H1 (cell line): ENCODE measurements around the gene SLC25A38. TPM values are rescaled to one million over a fixed set of nuclear protein-coding genes. Genes with fewer than 3 reads are reported as not detected.
A peak's percentile ranks its signal among the peaks of the same experiment; 100 is the strongest.

Experiments used
- BACH1 ChIP-seq: IDR thresholded peaks from 2 replicates; pipeline ENCODE4 v1.6.1; 2012; ENCODE audit warnings: low read length, improper control_type of control experiment
- HDAC6 ChIP-seq: IDR thresholded peaks from one replicate; pipeline ENCODE4 v1.7.1; 2012; ENCODE audit warnings: low read depth, mild to moderate bottlenecking, inconsistent platforms, low read length, moderate library complexity
- JUN ChIP-seq: IDR thresholded peaks from 2 replicates; pipeline ENCODE4 v1.6.1; 2011; ENCODE audit warnings: low read depth, mild to moderate bottlenecking, improper control_type of control experiment, low read length
- MAFK ChIP-seq: IDR thresholded peaks from 2 replicates; pipeline ENCODE4 v1.6.1; 2012; ENCODE audit warnings: low read depth, mild to moderate bottlenecking, improper control_type of control experiment, low read length
- PHF8 ChIP-seq: fragments of 200-600 bp; sonication (generic); conservative IDR thresholded peaks from 2 replicates; pipeline ENCODE4 v1.7.1; 2012; ENCODE audit warnings: low read depth, mild to moderate bottlenecking, inconsistent platforms, low read length, moderate library complexity
- POU5F1 ChIP-seq: IDR thresholded peaks from 2 replicates; pipeline ENCODE4 v1.6.1; 2011; ENCODE audit warnings: low read depth, mild to moderate bottlenecking, low read length, moderate library complexity
- RBBP5 ChIP-seq: IDR thresholded peaks from 2 replicates; pipeline ENCODE4 v1.7.1; 2012; ENCODE audit warnings: low read depth, mild to moderate bottlenecking, inconsistent platforms, low read length, moderate library complexity, borderline replicate concordance
- RNF2 ChIP-seq: fragments of 200-900, 300-1000 bp; sonication (generic); IDR thresholded peaks from 2 replicates; pipeline ENCODE4 v1.7.1; 2016; ENCODE audit warnings: borderline replicate concordance, low read depth, mild to moderate bottlenecking, antibody characterized with exemption, low read length; ENCODE audit not compliant: poor library complexity, severe bottlenecking; ENCODE audit errors: missing control alignments
- SIRT6 ChIP-seq: IDR thresholded peaks from one replicate; pipeline ENCODE4 v1.7.1; 2012; ENCODE audit warnings: low read length, inconsistent platforms
- SP1 ChIP-seq: IDR thresholded peaks from 2 replicates; pipeline ENCODE4 v1.6.1; 2011; ENCODE audit warnings: low read depth, low read length
- SP2 ChIP-seq: IDR thresholded peaks from 2 replicates; pipeline ENCODE4 v1.6.1; 2012; ENCODE audit warnings: mild to moderate bottlenecking, low read length, inconsistent platforms
- SP4 ChIP-seq: IDR thresholded peaks from 2 replicates; pipeline ENCODE4 v1.6.1; 2012; ENCODE audit warnings: low read length, inconsistent platforms
- SRF ChIP-seq: IDR thresholded peaks from 2 replicates; pipeline ENCODE4 v1.6.1; 2011; ENCODE audit warnings: mild to moderate bottlenecking, low read depth, low read length, moderate library complexity
- TBP ChIP-seq: IDR thresholded peaks from 2 replicates; pipeline ENCODE4 v1.6.1; 2011; ENCODE audit warnings: low read depth, low read length, improper control_type of control experiment
- polyA plus RNA-seq, 7 experiments: library from polyadenylated mRNA; depleted of rRNA in 3 of 7; stranded (reverse) in 5 of 7; unstranded in 2 of 7; fragments of >200 nt in 5 of 7; fragments of 200-250 nt in 2 of 7; gene quantifications; 1 replicate in 5 of 7; 2 replicates in 1 of 7; 4 replicates in 1 of 7; pipeline versions ENCODE4 v1.2.1 to v1.2.3, GENCODE V29; 2011 to 2013; ENCODE audit warnings: missing spikeins in 2 of 7, mixed read lengths in 2 of 7
- total RNA-seq: library from RNA; stranded (reverse); fragmentation: NEBNext Ultra II Directional; extraction: Animal tissue kit (Norgen Biotek cat#: 25700); gene quantifications from 2 replicates; pipeline ENCODE4 v1.2.1, GENCODE V29; 2021
- TF ChIP-seq, protein P1 (sequence below): IDR thresholded peaks from 2 replicates; pipeline ENCODE4 v1.6.1; 2012; ENCODE audit warnings: inconsistent platforms

The SLC25A38 gene
- total and polyA plus RNA-seq, 2 of the 8 experiments (the other 6 are each of a cell fraction or from before 2014, with no cell fraction given): 41.2 to 45.8 TPM

DNA sequence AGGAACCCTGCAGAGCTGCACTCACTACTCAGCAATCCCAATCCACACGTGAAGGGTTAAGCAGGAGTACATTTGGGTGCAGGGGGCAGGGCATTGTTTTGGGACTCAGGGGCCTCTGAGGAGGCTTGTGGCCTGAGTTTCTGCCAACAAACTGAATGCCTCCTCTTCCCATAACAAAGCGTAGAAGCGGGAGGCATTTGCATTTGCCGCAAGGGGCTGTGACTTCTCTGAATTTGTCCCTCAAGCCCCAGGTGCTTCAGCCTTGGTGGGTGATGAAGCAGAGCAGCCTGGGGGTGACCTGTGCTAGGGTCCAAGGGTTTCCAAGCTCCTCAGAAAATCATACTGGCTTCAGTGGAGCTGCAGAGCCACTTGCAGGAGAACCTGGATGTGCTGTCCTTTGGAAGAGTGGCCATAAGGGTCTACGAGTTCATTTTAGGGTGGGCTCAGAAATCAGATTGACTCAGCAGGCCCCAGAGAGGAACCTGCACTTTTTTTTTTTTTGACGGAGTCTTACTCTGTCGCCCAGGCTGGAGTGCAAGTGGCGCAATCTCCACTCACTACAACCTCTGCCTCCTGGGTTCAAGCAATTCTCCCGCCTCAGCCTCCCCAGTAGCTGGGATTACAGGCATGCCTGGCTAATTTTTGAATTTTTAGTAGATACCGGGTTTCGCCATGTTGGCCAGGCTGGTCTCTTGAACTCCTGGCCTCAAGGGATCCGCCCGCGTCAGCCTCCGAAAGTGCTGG, 21.9 kb downstream of the SLC25A38 start (continued):
- TF ChIP-seq RNF2 (no peak), RBBP5 (peak; percentile 61; the same call in 1 of the 2 replicates), SRF (no peak), HDAC6 (no peak), SP1 (peak; percentile 90), TBP (peak; percentile 82; the same call in 1 of the 2 replicates), MAFK (no peak), JUN (no peak), PHF8 (0 out of 2 replicates have a peak, but pooled peaks have one; percentile 32), SIRT6 (no peak), SP2 (no peak), BACH1 (peak; percentile 42; the same call in 1 of the 2 replicates), POU5F1 (0 out of 2 replicates have a peak, but pooled peaks have one; percentile 60), SP4 (no peak)
- TF ChIP-seq, protein P1, sequence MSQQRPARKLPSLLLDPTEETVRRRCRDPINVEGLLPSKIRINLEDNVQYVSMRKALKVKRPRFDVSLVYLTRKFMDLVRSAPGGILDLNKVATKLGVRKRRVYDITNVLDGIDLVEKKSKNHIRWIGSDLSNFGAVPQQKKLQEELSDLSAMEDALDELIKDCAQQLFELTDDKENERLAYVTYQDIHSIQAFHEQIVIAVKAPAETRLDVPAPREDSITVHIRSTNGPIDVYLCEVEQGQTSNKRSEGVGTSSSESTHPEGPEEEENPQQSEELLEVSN: no peak
